CD4-positive, alpha-beta T cell (primary cell): ENCODE measurements around the gene TTLL1. TPM values are rescaled to one million over a fixed set of nuclear protein-coding genes. Genes with fewer than 3 reads are reported as not detected.

Experiments used
- ATAC-seq: fragments of 200-7000 bp; cut with Tn5 transposase; one replicate; pipeline ENCODE4 v1.10.0; 2022; ENCODE audit warnings: mild to moderate bottlenecking; ENCODE audit not compliant: poor library complexity
- CTCF ChIA-PET: fragments of 350-600 bp; sonication (Branson Sonifier 250); formaldehyde crosslinking; loops from one replicate; lab custom pipeline; 2021; ENCODE audit warnings: antibody characterized with exemption, inconsistent platforms; lab: Charles Lee
- POLR2A ChIA-PET: fragments of 350-600 bp; sonication (Branson Sonifier 250); formaldehyde crosslinking; loops from one replicate; lab custom pipeline; 2021; ENCODE audit warnings: antibody characterized with exemption, inconsistent platforms; lab: Charles Lee
- DNase-seq, 14 experiments: peaks; one replicate each; pipeline ENCODE4 v3.0.0-alpha.2; 2013 to 2020; ENCODE audit warnings: mixed read lengths in 2 of 14
- H3K27ac ChIP-seq, 2 donors: one replicate each; pipeline versions ENCODE4 v1.5.1 to v1.7.0; 2013; ENCODE audit warnings: low read length in 2 of 2, low read depth in 1 of 2, mild to moderate bottlenecking in 1 of 2
- H3K27me3 ChIP-seq, 2 experiments: 1 replicate in 1 of 2; 2 replicates in 1 of 2; pipeline versions ENCODE4 v1.6.1 to v1.7.0; 2013; ENCODE audit warnings: low read length in 2 of 2, control low read depth in 1 of 2, mild to moderate bottlenecking in 1 of 2, moderate library complexity in 1 of 2; ENCODE audit not compliant: insufficient read depth in 2 of 2, control insufficient read depth in 1 of 2
- H3K36me3 ChIP-seq: one replicate; pipeline ENCODE4 v1.6.1; 2013; ENCODE audit warnings: low read length, control low read depth; ENCODE audit not compliant: insufficient read depth
- H3K4me1 ChIP-seq: one replicate; pipeline ENCODE4 v1.6.1; 2013; ENCODE audit warnings: low read length, control low read depth; ENCODE audit not compliant: insufficient read depth
- H3K4me3 ChIP-seq: one replicate; pipeline ENCODE4 v1.5.1; 2013; ENCODE audit warnings: mild to moderate bottlenecking, low read length, moderate library complexity
- H3K9me3 ChIP-seq, 2 experiments: 1 replicate in 1 of 2; 2 replicates in 1 of 2; pipeline versions ENCODE4 v1.6.1 to v1.7.0; 2013; ENCODE audit warnings: low read length in 2 of 2, mild to moderate bottlenecking in 2 of 2, control low read depth in 1 of 2, moderate library complexity in 1 of 2; ENCODE audit not compliant: control insufficient read depth in 1 of 2, insufficient read depth in 1 of 2
- H3K27ac Mint-ChIP-seq: one replicate; pipeline ENCODE4 v1.8.0; 2020; ENCODE audit warnings: mixed read lengths
- H3K27me3 Mint-ChIP-seq: one replicate; pipeline ENCODE4 v1.8.0; 2021; ENCODE audit warnings: mixed read lengths
- H3K36me3 Mint-ChIP-seq: one replicate; pipeline ENCODE4 v1.8.0; 2021; ENCODE audit warnings: low read depth, mixed read lengths
- H3K4me1 Mint-ChIP-seq: one replicate; pipeline ENCODE4 v1.8.0; 2021; ENCODE audit warnings: low read depth, mixed read lengths
- H3K4me3 Mint-ChIP-seq: one replicate; pipeline ENCODE4 v1.8.0; 2020; ENCODE audit warnings: mild to moderate bottlenecking, mixed read lengths
- H3K9me3 Mint-ChIP-seq: one replicate; pipeline ENCODE4 v1.8.0; 2020; ENCODE audit warnings: mixed read lengths
- intact Hi-C, 2 experiments: fragments of 100-400 bp; cut with DNase I in 1 of 2; cut with micrococcal nuclease in 1 of 2; formaldehyde crosslinking; loops; one replicate each; pipeline versions ENCODE4 v1.15.1 to v1.9.0; 2023 to 2025; cut with DNase I, micrococcal nuclease
- total RNA-seq, 174 experiments: library from RNA in 2 of 174; stranded (reverse) in 2 of 174; gene quantifications; one replicate each; pipeline ENCODE4 v1.2.3 and lab custom pipeline; 2021 to 2026
- TF ChIP-seq, protein P1 (sequence below): fragments of 200-600 bp; IDR thresholded peaks from one replicate; pipeline ENCODE4 v1.8.0; 2022; ENCODE audit warnings: antibody characterized with exemption, mild to moderate bottlenecking

Gene TTLL1
- total RNA-seq, 2 experiments from 2014 or later, result 2.6 to 2.8 TPM

DNA sequence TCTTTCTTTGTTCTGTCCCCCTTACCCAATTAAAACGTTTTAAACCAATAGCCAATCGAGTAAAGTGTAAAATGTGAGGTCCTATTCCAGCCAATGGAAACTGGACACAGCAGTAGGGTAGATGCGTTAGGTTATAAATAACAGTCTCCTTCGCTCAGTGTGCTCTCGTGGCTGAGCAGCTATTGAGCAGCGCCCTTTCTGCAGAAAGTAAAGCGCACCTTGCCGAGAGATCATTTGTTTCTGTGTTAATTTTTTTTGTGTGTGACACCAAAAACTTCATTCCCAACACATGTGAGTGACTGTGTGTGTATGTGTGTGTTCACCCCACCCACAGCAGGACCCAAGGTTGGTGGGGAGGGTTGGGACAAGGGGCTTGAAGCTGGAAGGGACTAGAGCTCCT, 7.2 kb upstream of the TTLL1 start:
- no peaks in the 10 kb centered on the region for H3K4me1 Mint-ChIP-seq
- intact Hi-C loops, result no loop called here
- H3K27ac Mint-ChIP-seq, result no peak overlapping the region
- TF ChIP-seq, protein P1, sequence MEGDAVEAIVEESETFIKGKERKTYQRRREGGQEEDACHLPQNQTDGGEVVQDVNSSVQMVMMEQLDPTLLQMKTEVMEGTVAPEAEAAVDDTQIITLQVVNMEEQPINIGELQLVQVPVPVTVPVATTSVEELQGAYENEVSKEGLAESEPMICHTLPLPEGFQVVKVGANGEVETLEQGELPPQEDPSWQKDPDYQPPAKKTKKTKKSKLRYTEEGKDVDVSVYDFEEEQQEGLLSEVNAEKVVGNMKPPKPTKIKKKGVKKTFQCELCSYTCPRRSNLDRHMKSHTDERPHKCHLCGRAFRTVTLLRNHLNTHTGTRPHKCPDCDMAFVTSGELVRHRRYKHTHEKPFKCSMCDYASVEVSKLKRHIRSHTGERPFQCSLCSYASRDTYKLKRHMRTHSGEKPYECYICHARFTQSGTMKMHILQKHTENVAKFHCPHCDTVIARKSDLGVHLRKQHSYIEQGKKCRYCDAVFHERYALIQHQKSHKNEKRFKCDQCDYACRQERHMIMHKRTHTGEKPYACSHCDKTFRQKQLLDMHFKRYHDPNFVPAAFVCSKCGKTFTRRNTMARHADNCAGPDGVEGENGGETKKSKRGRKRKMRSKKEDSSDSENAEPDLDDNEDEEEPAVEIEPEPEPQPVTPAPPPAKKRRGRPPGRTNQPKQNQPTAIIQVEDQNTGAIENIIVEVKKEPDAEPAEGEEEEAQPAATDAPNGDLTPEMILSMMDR, result no peak
- no peaks in the 10 kb centered on the region for H3K27me3 Mint-ChIP-seq
- DNase-seq, result no peak
- H3K9me3 Mint-ChIP-seq, result peaks cover 6% of the 10 kb centered on the region
- H3K4me3 Mint-ChIP-seq, result no peak overlapping the region
- Histone ChIP-seq H3K4me1 (no peaks in the 10 kb centered on the region), H3K27ac (no peak overlapping the region), H3K9me3 (peaks cover 5 to 26% of the 10 kb centered on the region in 2 experiments), H3K27me3 (no peaks in the 10 kb centered on the region), H3K36me3 (no peaks in the 10 kb centered on the region), H3K4me3 (no peak overlapping the region)
- no peak for ATAC-seq
- no peaks in the 10 kb centered on the region for H3K36me3 Mint-ChIP-seq
- POLR2A ChIA-PET, result no interaction called here
- CTCF ChIA-PET, result no interaction called here

DNA sequence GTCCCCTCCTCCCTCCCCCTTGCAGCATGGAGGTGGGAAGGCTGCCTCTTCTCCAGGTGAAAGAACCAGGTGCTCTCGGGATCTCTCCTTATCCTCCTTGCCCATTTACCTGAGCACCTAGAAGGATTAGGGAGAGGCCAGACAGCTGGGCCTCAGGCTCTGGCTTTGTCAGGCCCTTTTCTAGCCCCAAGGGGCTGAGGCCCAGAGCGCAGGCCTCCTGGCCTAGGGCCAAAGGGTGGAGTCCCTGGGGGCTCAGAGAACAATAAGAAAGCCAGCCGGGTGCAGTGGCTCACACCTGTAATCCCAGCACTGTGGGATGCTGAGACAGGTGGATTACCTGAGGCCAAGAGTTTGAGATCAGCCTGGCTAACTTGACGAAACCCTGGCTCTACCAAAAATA, 5.4 kb upstream of the TTLL1 start:
- peaks cover 6% of the 10 kb centered on the region for H3K9me3 Mint-ChIP-seq
- no peak for ATAC-seq
- no peak overlapping the region for H3K4me3 Mint-ChIP-seq
- no peak for DNase-seq
- intact Hi-C loops, result no loop called here
- no peaks in the 10 kb centered on the region for H3K27me3 Mint-ChIP-seq
- Histone ChIP-seq H3K36me3 (no peaks in the 10 kb centered on the region), H3K4me1 (peaks cover 7% of the 10 kb centered on the region), H3K27ac (no peak overlapping the region), H3K9me3 (peaks cover 5 to 26% of the 10 kb centered on the region in 2 experiments), H3K27me3 (no peaks in the 10 kb centered on the region), H3K4me3 (no peak overlapping the region)
- no peaks in the 10 kb centered on the region for H3K4me1 Mint-ChIP-seq
- POLR2A ChIA-PET, result no interaction called here
- no peak overlapping the region for H3K27ac Mint-ChIP-seq
- TF ChIP-seq, protein P1, result no peak
- no peaks in the 10 kb centered on the region for H3K36me3 Mint-ChIP-seq
- CTCF ChIA-PET, result no interaction called here

DNA sequence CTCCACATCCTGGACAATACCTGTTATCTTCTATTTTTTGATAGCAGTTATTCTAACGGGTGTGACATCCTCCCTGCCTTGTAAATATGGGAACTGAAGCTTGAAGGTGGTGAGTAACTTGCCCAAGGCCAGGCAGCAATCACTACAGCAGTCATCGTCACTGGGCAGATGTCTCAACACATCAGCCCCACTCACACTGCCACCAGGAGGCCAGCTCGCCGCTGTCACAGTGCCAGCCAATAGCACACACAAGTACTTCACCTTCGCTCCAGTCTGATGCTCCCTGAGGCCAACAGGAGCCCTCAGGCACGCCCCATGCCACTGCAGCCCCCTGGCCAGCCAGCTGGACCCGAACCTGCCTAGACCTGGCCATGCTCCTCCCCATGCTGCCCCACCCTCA, 4.9 kb upstream of the TTLL1 start:
- POLR2A ChIA-PET, result no interaction called here
- Mint-ChIP-seq H3K36me3 (no peaks in the 10 kb centered on the region), H3K9me3 (peaks cover 6% of the 10 kb centered on the region), H3K27me3 (no peaks in the 10 kb centered on the region), H3K4me3 (no peak overlapping the region), H3K27ac (no peak overlapping the region), H3K4me1 (no peaks in the 10 kb centered on the region)
- H3K36me3 ChIP-seq, result no peaks in the 10 kb centered on the region
- intact Hi-C loops, result no loop called here
- H3K4me1 ChIP-seq, result peaks cover 11% of the 10 kb centered on the region
- ATAC-seq (no peak), DNase-seq (peak in 2 of 14 experiments; percentile 54 to 60)
- no peaks in the 10 kb centered on the region for H3K27me3 ChIP-seq
- H3K27ac ChIP-seq, result no peak overlapping the region
- TF ChIP-seq, protein P1, result no peak
- no peak overlapping the region for H3K4me3 ChIP-seq
- peaks cover 5 to 26% of the 10 kb centered on the region in 2 experiments for H3K9me3 ChIP-seq
- CTCF ChIA-PET, result no interaction called here
